Measurements from ENCODE around the gene NPAS3.

DNA sequence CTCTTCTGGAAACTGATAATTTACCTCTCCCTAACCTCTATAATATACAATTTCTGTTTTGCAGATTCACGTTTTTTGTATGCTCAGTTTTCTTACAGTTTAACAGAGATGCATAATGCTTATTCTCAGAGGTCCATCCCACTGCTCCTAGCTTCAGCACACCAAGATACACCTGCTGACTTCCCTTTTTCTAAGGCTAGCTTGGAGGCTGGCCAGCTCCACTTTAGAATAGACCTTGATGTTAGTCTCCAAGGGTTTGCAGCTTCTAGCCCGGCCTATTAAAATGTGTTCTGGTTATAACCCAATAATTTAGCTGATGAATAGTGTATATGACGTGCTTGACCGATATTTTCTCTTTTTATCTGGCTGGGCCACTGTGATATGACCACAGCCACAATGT, 751.0 kb downstream of the NPAS3 start:
- TF ChIP-seq, protein P1, sequence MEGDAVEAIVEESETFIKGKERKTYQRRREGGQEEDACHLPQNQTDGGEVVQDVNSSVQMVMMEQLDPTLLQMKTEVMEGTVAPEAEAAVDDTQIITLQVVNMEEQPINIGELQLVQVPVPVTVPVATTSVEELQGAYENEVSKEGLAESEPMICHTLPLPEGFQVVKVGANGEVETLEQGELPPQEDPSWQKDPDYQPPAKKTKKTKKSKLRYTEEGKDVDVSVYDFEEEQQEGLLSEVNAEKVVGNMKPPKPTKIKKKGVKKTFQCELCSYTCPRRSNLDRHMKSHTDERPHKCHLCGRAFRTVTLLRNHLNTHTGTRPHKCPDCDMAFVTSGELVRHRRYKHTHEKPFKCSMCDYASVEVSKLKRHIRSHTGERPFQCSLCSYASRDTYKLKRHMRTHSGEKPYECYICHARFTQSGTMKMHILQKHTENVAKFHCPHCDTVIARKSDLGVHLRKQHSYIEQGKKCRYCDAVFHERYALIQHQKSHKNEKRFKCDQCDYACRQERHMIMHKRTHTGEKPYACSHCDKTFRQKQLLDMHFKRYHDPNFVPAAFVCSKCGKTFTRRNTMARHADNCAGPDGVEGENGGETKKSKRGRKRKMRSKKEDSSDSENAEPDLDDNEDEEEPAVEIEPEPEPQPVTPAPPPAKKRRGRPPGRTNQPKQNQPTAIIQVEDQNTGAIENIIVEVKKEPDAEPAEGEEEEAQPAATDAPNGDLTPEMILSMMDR (IDR thresholded peaks at IDR 0.05; ENCODE audit: borderline replicate concordance, extremely low read depth, low read length, poor library complexity, severe bottlenecking) = no peak
- TF ChIP-seq EZH2 (IDR thresholded peaks at IDR 0.05; ENCODE audit: borderline replicate concordance, low read depth, low read length, severe bottlenecking) = no peak

All from DND-41 (cell line).